GM12891 (cell line): ENCODE measurements around the gene RBM20.

Source experiments
- PAX5 ChIP-seq: IDR thresholded peaks from 2 replicates; pipeline ENCODE4 v1.6.1; 2011; ENCODE audit warnings: low read length, moderate library complexity, mild to moderate bottlenecking; ENCODE audit not compliant: insufficient read depth, severe bottlenecking
- POLR2A ChIP-seq: IDR thresholded peaks from 2 replicates; pipeline ENCODE4 v1.6.1; 2011; ENCODE audit warnings: low read depth, low read length, control low read depth
- POLR2AphosphoS5 ChIP-seq: IDR thresholded peaks from 2 replicates; pipeline ENCODE4 v1.6.1; 2011; ENCODE audit warnings: low read depth, low read length, control low read depth
- POU2F2 ChIP-seq: IDR thresholded peaks from 2 replicates; pipeline ENCODE4 v1.6.1; 2011; ENCODE audit warnings: low read depth, mild to moderate bottlenecking, control low read depth, low read length, moderate library complexity
- SPI1 ChIP-seq: IDR thresholded peaks from 2 replicates; pipeline ENCODE4 v1.6.1; 2011; ENCODE audit warnings: low read depth, low read length, control low read depth
- TAF1 ChIP-seq: IDR thresholded peaks from 2 replicates; pipeline ENCODE4 v1.6.1; 2011; ENCODE audit warnings: low read depth, low read length, control low read depth

GRCh38 chr10:110637558-110638053 is 6.5 kb upstream of the RBM20 start:
- no peak for TF ChIP-seq POLR2AphosphoS5
- no peak for TF ChIP-seq POU2F2
- TF ChIP-seq TAF1, result no peak
- no peak for TF ChIP-seq POLR2A
- TF ChIP-seq PAX5, result no peak
- no peak for TF ChIP-seq SPI1
